ENCODE results near the gene ADAMTSL2.

Gene ADAMTSL2

DNA sequence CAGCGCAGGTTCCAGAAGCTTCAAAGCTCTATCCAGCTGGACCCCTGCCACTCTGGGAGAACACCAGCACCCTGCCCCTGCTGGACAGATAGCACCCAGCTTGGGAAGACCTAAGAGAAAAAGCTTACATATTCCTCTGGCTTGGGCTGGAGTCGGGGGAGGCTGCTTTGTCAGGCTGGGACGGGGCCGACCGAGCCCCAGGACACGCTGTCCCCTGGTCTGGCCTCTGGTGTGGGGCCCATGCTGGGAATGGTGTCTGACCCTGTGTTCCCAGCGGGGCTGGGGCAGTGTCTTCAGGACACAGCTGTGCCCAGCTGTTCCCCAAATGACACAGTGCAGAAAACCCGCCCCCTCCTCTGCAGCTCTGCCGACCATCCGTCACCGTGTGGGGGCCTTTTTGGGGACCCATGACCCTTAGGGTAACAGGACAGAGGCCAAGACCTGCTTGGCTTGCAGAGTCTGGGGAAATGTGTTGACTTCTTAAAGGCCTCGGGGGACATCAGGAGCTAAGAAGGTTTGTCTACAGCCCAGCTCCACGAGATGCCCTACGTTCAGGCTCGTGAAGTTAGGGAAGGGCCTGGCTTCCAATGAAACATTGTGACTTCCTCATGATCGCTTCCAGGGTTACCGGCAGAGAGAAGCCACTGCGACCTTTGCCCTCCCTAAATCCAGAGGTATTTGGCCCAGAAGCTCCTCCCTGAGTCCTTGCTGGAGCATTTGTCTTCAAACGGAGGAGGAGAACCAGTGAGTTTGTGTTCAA, 35.2 kb upstream of the ADAMTSL2 start:
- in situ Hi-C loops (cut with HindIII; ENCODE audit: low sequenced_read_pairs), result loop anchor here (10.0 kb wide), 1 partner anchor 225 kb away; the partner anchor contains the start of gene ABO

DNA sequence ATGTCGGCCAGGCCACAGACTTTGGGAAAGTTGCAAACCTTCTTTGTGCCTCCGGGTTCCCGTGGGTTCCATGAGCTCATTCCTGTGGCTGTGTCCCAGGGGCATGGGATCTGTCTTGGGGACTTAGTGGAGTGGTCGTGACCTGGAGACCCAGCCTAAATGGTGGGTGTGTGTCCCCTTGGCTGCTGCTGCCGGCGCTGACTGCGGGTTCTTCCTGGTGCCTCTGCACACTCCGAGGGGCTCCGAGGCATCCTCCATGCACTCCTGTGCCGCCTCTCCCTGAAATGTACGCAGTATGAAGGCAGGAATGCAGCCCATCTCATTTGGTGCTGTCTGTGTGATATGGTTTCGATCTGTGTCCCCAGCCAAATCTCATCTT, 34.6 kb upstream of the ADAMTSL2 start:
- in situ Hi-C loops (cut with HindIII; ENCODE audit: low sequenced_read_pairs), result loop anchor here (10.0 kb wide), 1 partner anchor 225 kb away; the partner anchor contains the start of gene ABO

DNA sequence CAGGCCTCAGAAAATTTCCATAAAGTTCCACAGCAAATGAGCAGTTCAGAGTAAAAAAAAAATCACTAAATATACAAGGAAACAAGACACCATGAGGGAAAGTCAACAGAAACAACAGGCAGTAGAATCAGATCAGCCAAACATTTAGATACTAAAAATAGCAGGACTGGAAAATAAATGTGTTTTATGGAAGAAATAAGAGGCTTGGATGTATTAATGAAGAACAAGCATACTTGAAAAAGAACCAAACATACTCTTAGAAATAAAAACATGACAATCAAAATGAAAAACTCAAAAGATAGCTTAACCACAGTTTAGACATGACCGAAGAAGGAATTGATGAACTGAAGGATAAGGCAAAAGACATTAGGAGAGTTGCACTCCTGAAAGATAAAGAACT, 32.4 kb upstream of the ADAMTSL2 start:
- in situ Hi-C loops (cut with HindIII; ENCODE audit: low sequenced_read_pairs), result no loop called here

DNA sequence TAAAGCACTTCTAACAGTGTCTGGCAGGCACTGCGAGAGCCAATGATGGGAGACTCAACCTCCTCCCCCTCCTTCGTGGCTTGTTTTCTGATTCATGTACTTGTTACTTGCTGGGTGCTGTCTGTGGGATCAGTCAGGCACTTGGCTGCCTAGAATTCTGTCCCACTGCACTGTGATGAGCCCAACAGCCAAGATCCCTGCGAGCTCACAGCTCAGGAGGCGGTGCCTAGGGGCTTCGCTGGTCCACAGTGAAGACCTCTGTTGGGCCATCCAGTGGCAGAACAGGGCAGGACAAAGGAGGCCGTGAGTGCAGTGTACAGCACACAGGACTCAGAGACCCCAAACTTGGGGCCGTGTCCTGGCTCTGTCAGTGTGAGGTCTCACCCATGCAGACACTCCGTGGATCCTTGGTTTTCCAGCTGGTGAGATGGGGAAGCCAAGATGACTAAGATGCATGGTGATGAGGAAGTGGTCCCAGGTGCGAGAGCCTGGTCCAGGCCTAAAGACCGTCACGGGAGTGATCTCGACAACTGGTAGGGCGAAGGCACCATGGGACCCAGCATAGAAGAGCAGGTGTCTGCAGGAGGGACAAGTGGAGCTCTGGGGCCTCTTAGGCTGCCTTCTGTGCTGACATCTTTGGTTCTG, 29.2 kb upstream of the ADAMTSL2 start:
- in situ Hi-C loops (cut with HindIII; ENCODE audit: low sequenced_read_pairs), result no loop called here

DNA sequence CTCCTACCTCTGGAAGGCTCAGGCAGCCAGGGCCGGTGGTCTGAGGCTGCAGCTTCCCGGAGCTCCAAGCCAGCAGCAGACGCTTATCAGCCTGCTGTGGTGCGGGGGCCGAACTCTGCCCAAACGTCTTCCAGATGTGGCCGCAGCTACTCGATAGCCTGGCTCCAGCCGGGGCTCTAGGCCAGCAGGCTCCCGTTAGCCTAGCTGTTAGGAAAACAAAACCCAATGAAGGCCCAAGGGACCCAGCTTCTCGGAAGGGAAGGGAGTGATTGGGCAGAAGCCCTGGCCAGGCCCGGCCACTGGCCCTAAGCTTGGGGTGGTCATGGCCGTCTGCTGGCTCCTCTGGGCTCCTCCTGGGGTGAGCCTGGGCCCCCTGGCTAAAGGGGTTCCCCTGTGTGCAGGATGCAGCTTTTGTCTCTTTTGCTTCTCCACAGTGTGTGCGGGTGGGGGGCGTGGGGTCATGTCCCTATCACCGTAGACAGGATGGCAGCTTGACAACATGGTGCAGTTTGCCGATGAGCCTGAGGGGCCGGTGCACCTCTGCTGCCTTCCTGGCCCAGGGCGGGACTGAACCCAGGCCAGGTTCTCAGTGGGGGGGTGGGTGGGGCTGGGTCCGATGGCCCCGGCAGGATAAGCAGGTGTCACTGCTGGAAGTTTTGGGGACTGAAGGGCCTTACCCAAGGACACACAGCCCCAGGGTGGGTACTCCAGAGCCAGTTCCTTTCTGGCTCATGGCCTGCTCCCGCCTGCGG, 28.4 kb upstream of the ADAMTSL2 start:
- in situ Hi-C loops (cut with HindIII; ENCODE audit: low sequenced_read_pairs), result no loop called here

DNA sequence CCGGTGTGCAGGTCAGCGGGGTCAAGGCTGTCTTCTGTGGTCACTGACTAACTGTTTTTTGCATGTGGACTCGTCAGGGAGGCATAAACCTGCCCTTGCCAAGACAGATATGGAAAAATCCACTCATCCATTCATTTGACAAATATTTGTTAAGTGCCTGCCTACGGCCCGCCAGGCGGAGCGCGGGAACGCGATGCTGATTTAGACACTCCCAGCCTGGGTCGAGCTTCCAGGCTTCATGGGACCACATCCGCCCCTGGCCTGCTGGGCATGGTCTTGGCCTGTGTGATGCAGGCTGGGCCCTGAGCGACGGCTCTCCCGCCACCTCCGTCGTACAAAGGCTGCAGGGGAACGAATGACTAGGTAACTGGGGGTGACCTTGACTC, 27.9 kb upstream of the ADAMTSL2 start:
- in situ Hi-C loops (cut with HindIII; ENCODE audit: low sequenced_read_pairs), result no loop called here

DNA sequence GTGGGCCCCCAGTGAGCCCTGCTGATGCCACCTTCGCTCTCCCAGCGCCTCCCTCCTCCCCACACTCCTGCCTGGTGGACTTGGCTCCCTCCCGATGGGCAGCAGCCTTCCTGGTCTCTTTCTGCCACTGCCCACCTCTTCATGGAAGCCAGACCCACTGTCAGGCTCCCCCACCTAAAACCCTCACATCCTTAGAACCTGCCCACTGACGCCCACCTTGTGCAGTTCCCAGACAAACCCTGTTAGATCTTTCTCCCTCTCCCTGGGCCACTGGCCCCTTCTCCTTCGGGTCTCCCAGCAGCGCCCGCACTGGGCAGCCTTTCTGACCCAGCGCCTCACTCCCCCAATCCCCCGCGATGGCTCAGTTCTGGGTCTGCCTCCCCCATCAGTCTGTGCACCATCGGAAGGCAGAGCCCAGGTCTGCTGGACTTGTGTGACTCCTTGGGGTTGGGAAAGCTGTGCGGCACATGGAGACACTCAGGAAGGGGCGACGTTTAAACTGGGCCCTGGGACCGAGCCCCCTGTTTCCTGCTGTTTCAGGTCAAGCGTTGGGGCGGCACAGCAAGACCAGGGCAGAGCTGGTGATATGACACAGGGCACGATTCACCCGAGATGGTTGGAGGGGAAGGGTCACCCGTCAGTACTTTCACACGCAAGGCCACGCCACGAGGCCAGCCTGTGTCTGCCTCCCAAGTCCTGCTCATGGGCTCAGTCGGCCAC, 27.1 kb upstream of the ADAMTSL2 start:
- in situ Hi-C loops (cut with HindIII; ENCODE audit: low sequenced_read_pairs), result no loop called here

DNA sequence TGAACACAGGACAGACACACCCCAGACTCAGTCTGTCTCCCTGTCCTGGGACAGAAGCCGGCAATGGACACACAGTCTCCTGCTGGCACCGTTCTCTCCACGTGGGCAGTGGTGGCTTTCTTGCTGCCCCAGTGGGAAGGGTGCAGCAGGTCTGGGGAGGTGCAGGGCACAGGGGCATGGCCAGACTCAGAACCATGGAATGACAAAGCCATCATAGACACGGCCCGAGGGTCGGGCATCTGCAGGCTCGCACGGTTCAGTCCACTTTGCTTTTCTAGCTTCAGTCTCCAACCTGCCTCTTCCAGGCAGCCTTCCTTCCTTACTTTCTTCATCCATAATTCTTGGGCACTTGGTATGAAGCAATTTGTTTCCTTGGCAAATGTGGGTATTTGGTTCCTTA, 26.5 kb upstream of the ADAMTSL2 start:
- in situ Hi-C loops (cut with HindIII; ENCODE audit: low sequenced_read_pairs), result no loop called here

DNA sequence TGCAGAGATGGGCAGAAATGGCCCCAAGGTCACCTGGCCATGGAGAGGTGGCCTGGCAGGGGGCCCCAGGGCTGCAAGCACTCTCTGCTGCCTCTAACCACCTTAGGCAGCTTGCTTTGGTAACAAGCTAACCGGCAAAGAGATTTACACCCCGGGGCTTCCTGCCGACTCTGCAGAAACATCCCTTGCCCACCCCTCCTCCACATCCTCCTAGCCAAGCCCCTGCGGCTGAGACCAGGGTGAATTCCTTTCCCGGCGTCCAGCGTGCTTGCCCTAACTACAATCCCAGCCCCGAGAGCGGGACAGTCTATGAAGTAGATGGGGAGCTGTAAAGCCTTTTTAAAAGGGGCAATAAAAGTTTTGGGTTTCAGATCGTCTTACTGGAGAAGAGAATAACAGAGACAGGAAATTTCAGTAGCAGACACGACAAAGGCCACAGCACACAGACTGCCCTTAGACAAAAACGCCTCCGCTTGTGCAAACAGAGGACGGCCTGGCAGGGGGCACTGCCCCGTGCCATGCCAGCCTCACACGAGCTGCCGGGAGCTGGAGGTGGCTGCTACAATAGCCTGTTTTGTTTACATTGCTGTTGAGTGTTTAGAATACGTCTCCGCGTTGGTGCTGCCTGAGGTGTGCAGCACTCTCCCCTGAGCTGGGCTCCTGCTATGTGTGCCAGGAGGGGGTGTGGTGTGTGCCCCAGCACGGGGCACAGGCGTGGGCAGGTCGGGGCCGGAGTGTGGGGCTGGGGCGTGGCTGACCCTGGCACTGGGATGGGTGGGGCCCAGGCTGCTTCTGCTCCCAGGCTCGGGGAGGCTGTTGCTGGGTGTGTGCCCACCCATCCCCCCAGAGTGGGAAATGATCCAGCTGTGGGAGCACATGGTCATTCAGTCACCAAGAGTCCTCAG, 25.1 kb upstream of the ADAMTSL2 start:
- in situ Hi-C loops (cut with HindIII; ENCODE audit: low sequenced_read_pairs), result no loop called here

DNA sequence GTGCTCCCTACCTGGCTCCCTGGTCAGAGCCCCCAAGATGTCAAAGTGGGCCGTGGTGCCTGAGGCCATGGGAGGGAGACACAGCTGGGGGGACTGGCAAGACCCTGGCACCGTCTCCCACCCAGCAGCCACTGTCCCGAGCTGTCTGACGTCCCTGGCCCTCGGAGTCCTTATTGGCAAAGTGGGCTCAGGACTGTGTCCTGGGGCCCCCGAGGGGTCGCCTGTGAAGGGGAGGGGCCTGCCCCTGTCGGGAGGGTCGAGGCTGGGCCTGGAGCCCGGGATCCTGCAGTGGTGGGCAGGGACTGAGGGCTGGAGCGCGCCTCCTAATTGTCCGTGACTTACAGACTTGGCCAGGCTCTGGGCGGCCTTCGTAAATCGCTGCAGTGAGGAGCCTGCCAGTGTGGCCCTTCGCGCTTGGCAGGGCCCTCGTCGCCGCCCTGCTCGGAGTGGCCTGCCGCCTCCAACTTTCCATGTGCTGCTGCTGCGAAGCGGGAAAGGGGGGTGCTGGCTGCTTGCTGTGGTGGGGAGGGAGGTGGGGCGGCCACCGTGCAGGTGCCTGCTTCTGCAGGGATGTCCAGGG, 23.5 kb upstream of the ADAMTSL2 start:
- in situ Hi-C loops (cut with HindIII; ENCODE audit: low sequenced_read_pairs), result no loop called here

DNA sequence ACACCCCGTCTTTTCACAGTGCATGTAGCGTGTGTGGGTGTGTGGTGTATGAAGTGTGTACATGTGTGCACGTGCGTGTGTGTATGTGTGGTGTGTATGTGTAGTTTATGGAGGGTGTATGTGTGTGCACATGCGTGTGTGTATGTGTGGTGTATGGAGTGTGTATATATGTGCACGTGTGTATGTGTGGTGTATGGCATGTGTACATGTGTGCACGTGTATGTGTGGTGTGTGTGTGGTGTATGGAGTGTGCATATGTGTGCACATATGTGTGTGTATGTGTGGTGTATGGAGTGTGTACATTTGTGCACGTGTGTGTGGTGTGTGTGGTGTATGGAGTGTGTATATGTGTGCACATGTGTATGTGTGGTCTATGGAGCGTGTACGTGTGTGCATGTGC, 22.9 kb upstream of the ADAMTSL2 start:
- in situ Hi-C loops (cut with HindIII; ENCODE audit: low sequenced_read_pairs), result no loop called here

DNA sequence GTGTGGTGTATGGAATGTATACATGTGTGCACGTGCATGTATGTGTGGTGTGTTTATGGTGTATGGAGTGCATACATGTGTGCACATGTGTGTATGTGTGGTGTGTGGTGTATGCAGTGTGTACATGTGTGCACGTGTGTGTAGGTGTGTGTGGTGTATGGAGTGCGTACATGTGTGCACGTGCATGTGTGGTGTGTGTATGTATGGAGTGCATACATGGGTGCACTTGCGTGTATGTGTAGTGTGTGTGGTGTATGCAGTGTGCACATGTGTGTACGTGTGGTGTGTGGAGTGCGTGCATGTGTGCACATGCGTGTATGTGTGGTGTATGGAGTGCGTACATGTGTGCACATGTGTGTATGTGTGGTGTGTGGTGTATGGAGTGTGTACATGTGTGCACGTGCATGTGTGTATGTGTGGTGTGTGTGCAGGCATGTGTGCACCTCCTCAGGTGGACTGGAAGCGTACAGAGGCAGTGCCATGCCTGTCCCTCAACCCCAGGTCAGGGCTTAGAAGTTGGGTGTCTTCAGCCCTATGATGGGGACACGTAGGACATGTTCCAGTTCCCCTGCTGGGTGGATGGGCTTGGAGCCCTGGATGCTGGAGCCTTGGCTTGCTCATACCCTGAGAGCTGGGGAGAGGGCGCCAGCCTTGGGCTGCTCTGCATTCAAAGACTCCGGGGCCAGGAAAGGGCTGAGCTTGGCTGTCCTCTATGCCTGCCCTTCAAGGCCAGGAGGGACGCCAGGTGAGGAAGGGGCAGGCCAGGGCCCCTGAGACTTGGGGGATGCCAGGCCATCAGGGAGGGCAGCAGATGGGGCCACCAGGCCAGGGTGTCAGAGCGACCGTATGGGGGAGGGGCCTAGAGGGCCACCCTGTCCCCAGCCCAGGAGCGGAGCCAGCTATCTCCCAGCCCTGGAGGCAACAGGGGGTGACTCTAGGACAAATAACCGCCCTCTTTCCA, 22.0 kb upstream of the ADAMTSL2 start:
- in situ Hi-C loops (cut with HindIII; ENCODE audit: low sequenced_read_pairs), result no loop called here

DNA sequence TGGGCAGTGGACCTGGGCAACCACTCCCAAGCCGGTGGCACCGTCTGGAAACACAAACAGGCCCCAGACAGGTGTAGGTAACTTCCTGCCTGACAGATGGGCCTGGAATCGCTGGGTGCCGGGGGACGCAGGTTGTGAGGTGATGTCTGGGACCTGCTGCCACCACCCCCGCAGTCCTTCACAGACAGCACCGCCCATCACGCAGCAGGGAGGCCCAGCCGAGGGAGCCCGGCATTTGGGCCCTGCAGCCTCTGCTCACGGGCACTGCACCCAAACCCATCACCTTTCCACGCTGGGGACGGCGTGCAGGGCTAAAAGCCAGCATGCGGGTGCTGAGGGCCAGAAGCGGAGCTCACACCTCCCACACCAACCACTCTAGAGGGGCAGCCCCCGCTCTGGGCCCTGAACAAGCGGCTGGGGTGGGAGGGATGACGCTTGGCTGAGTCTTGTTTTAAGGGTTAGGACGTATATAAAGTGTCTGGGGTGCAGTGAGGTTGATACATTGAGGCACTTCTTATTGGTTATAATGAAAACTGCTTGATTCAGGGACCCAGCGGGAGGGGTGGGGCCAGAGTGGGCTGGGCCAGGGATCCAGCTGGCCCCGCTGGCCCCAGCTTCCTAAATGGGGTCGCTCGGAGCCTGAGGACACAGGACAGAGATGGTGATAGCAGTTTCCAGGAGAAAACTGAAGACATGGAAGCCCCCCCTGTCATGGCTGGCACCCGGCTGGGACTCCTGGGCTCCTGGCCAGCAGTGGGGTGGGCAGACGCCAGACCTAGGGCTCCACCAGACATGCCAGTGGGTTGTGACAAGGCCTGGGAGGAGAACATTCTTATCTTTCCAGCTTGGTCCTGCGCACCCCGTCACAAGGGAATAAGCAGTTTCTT, 21.0 kb upstream of the ADAMTSL2 start:
- in situ Hi-C loops (cut with HindIII; ENCODE audit: low sequenced_read_pairs), result no loop called here

DNA sequence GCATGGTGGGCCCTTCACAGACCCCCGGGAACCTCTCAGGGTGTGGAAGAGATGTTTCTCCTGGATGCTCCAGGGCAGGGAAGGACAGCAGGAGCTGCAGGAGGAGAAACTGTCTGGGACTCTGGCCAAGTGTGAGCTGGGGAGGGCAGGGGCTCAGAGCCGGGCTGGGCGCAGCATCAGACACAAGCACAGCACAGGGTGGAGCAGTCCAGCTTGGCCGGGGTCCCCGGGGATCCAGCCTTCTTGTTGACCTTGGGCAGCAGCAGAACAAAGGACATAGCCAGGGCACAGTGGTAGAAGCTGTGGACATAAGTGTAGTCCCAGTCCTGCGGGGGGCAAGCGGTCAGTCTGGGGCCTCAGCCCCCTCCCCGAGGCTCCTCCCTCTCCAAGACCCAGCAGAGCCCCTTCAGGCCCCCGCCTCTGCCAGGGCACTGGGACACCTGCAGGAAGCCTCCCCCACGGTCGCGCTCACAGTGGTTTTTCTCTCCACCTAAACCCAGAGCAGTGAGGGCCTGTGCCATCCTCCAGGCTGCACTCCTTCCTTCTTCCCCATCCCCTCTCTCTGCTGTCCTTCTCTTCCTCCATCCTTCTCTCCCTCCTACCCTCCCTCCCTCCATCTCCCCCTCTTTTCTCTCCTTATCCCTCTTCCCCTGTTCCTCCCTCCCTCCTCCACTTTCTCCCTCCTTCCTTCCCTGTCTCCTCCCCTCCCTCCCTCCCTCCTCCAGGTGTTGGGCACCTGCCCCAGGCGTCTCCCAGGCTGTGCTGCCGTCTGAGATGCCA, 19.9 kb upstream of the ADAMTSL2 start:
- in situ Hi-C loops (cut with HindIII; ENCODE audit: low sequenced_read_pairs), result no loop called here

DNA sequence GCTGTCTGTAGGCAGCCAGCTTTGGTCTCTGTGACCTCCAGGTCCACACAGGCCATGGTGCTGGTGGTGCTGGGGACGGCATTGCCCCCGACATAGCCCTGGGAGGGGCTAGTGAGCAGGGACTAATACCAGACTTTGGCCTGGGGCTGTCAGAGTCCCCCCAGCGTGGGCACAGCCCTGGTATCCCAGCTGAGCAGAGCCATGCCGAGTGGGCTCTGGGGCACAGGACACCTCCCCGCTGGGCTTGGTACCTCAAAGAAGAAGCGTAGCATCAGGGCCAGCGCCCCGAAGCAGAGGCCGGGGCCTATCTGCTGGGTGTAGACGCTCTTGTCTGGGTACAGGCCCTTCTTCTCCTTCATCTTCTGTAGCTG, 19.3 kb upstream of the ADAMTSL2 start:
- in situ Hi-C loops (cut with HindIII; ENCODE audit: low sequenced_read_pairs), result no loop called here

DNA sequence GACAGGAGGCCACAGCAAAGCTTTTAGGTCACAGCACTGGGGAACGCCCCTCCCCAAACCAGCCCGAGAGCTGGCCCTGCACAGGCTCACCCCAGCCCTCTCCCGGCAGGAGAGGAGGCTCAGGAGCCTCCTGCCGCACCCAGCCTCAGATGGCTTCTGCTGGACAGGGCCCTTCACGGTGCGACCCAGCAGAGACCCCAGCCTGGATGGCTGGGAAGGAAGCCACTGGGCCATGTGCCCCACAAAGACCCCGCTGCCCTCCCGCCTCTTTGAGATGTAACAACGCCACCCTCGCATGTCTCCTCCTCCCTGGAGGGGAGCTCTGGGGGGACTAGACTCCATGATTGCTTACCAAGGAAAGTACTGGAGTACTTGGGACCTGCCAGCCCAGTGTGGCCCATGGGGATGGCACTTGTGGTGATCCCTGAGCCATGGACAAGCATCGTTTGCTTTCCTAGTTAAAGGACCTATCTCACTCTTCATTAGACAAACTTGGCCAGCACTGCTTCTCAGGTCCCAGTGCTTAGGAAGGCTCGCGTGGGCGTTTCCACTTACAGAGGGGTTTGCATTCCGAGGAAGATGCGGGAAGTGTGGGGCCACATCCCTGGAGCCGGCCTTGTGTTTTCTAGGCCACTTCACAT, 18.8 kb upstream of the ADAMTSL2 start:
- in situ Hi-C loops (cut with HindIII; ENCODE audit: low sequenced_read_pairs), result no loop called here

Data from endothelial cell of hepatic sinusoid (primary cell).